ENCODE measurements around the gene SCAMP4.
"Not testable (repeated sequence)": the region's sequence is repeated elsewhere in the genome, so short reads cannot be mapped to it uniquely, and the experiment has no call there.

Gene SCAMP4

GRCh38 chr19:1866693-1867348, 38.4 kb upstream of the SCAMP4 start:
- DNase-seq: no peak

- DNase-seq: no peak
Measured at GRCh38 chr19:1867349-1867724, 37.9 kb upstream of the SCAMP4 start.

- no peak for DNase-seq
Measured at GRCh38 chr19:1868971-1869370, 36.2 kb upstream of the SCAMP4 start.

- no peak for DNase-seq
Measured at GRCh38 chr19:1871140-1871597, 34.0 kb upstream of the SCAMP4 start.

- DNase-seq: no peak
Measured at GRCh38 chr19:1871630-1872029, 33.6 kb upstream of the SCAMP4 start.

GRCh38 chr19:1872807-1873523, 32.2 kb upstream of the SCAMP4 start:
- no peak for DNase-seq

- no peak for DNase-seq
Measured at GRCh38 chr19:1873524-1874473, 31.4 kb upstream of the SCAMP4 start.

- peak; percentile 43 for DNase-seq
Measured at GRCh38 chr19:1874554-1875185, 30.5 kb upstream of the SCAMP4 start.

- not testable (repeated sequence) for DNase-seq
Measured at GRCh38 chr19:1875265-1875645, 29.9 kb upstream of the SCAMP4 start.

GRCh38 chr19:1875646-1876495, 29.3 kb upstream of the SCAMP4 start:
- peak; percentile 95 for DNase-seq

GRCh38 chr19:1876496-1877279, 28.5 kb upstream of the SCAMP4 start:
- not testable (repeated sequence) for DNase-seq

GRCh38 chr19:1877280-1877660, 27.9 kb upstream of the SCAMP4 start:
- not testable (repeated sequence) for DNase-seq

GRCh38 chr19:1878583-1878982, 26.6 kb upstream of the SCAMP4 start:
- not testable (repeated sequence) for DNase-seq

GRCh38 chr19:1879982-1880381, 25.2 kb upstream of the SCAMP4 start:
- not testable (repeated sequence) for DNase-seq

- no peak for DNase-seq
Measured at GRCh38 chr19:1880611-1881392, 24.4 kb upstream of the SCAMP4 start.

- not testable (repeated sequence) for DNase-seq
Measured at GRCh38 chr19:1881393-1882088, 23.7 kb upstream of the SCAMP4 start.

GRCh38 chr19:1882089-1882785, 23.0 kb upstream of the SCAMP4 start:
- DNase-seq: no peak

GRCh38 chr19:1882786-1883692, 22.2 kb upstream of the SCAMP4 start:
- DNase-seq: no peak

All from DMS53 (cell line).